HepG2 (cell line): ENCODE data around the gene THAP3. TPM values are rescaled to one million over a fixed set of nuclear protein-coding genes. Genes with fewer than 3 reads are reported as not detected.
A peak's percentile ranks its signal among the peaks of the same experiment; 100 is the strongest.

Experiments used
- ARNTL ChIP-seq: sonication (generic); formaldehyde crosslinking; IDR thresholded peaks from 2 replicates; pipeline ENCODE4 v1.4.0; 2020; ENCODE audit warnings: mild to moderate bottlenecking, missing genetic modification reagents
- ISL2 ChIP-seq: sonication (generic); formaldehyde crosslinking; IDR thresholded peaks from 2 replicates; pipeline ENCODE4 v1.5.0; 2020; ENCODE audit warnings: missing genetic modification reagents
- KDM2A ChIP-seq: sonication (generic); formaldehyde crosslinking; IDR thresholded peaks from 2 replicates; pipeline ENCODE4 v1.4.0; 2020; ENCODE audit warnings: low read depth, missing genetic modification reagents, borderline replicate concordance
- KMT2B ChIP-seq: IDR thresholded peaks from 2 replicates; pipeline ENCODE4 v1.6.1; 2016; ENCODE audit warnings: missing genetic modification reagents, missing compliant biosample characterization
- MAX ChIP-seq: IDR thresholded peaks from 2 replicates; pipeline ENCODE4 v1.6.1; 2012; ENCODE audit warnings: inconsistent platforms
- POLR2G ChIP-seq: fragments of 200-400 bp; formaldehyde crosslinking; IDR thresholded peaks from 2 replicates; pipeline ENCODE4 v1.6.1; 2018; ENCODE audit warnings: mild to moderate bottlenecking, low read depth, low read length, moderate library complexity
- RBFOX2 ChIP-seq: fragments of 200-400 bp; formaldehyde crosslinking; IDR thresholded peaks from 2 replicates; pipeline ENCODE4 v1.6.1; 2017; ENCODE audit warnings: low read depth, mild to moderate bottlenecking, low read length
- RBM22 ChIP-seq: fragments of 200-400 bp; formaldehyde crosslinking; optimal IDR thresholded peaks from 2 replicates; pipeline ENCODE3; 2017; ENCODE audit warnings: mild to moderate bottlenecking, low read length, moderate library complexity
- REST ChIP-seq, 2 experiments: IDR thresholded peaks; 2 replicates each; pipeline ENCODE4 v1.6.1; 2011 to 2012; ENCODE audit warnings: low read length in 2 of 2, borderline replicate concordance in 1 of 2, low read depth in 1 of 2, mild to moderate bottlenecking in 1 of 2, moderate library complexity in 1 of 2
- RFX3 ChIP-seq: IDR thresholded peaks from 2 replicates; pipeline ENCODE4 v1.6.1; 2016; ENCODE audit warnings: missing biosample characterization, missing genetic modification reagents
- SMAD3 ChIP-seq: sonication (generic); formaldehyde crosslinking; IDR thresholded peaks from 2 replicates; pipeline ENCODE4 v1.4.0; 2020; ENCODE audit warnings: missing genetic modification reagents
- STAT5B ChIP-seq: sonication (generic); formaldehyde crosslinking; IDR thresholded peaks from 2 replicates; pipeline ENCODE4 v1.4.0; 2020; ENCODE audit warnings: missing genetic modification reagents
- THAP8 ChIP-seq: sonication (generic); formaldehyde crosslinking; IDR thresholded peaks from 2 replicates; pipeline ENCODE4 v1.5.1; 2020; ENCODE audit warnings: missing genetic modification reagents, mild to moderate bottlenecking, borderline replicate concordance
- UBTF ChIP-seq: sonication (generic); formaldehyde crosslinking; IDR thresholded peaks from 2 replicates; pipeline ENCODE4 v1.4.0; 2020; ENCODE audit warnings: mild to moderate bottlenecking, missing genetic modification reagents
- YY1 ChIP-seq: IDR thresholded peaks from 2 replicates; pipeline ENCODE4 v1.6.1; 2011; ENCODE audit warnings: low read length, low read depth, moderate library complexity, mild to moderate bottlenecking; ENCODE audit not compliant: insufficient read depth, insufficient replicate concordance
- ZNF136 ChIP-seq: sonication (generic); formaldehyde crosslinking; IDR thresholded peaks from 2 replicates; pipeline ENCODE4 v1.8.1; 2022; ENCODE audit warnings: low read depth, mild to moderate bottlenecking, moderate library complexity, missing genetic modification reagents
- ZNF160 ChIP-seq: sonication (generic); formaldehyde crosslinking; IDR thresholded peaks from 2 replicates; pipeline ENCODE4 v1.8.0; 2022; ENCODE audit warnings: mild to moderate bottlenecking, inconsistent platforms, missing genetic modification reagents
- ZNF362 ChIP-seq: sonication (generic); formaldehyde crosslinking; IDR thresholded peaks from 2 replicates; pipeline ENCODE4 v1.4.0; 2020; ENCODE audit warnings: missing genetic modification reagents, mild to moderate bottlenecking, borderline replicate concordance
- ZNF468 ChIP-seq: sonication (generic); formaldehyde crosslinking; IDR thresholded peaks from 2 replicates; pipeline ENCODE4 v1.8.0; 2022; ENCODE audit warnings: mild to moderate bottlenecking, moderate library complexity, missing genetic modification reagents
- ZNF589 ChIP-seq: sonication (generic); formaldehyde crosslinking; conservative IDR thresholded peaks from 2 replicates; pipeline ENCODE4 v1.8.0; 2022; ENCODE audit warnings: mild to moderate bottlenecking, moderate library complexity, missing genetic modification reagents
- ZNF883 ChIP-seq: sonication (generic); formaldehyde crosslinking; IDR thresholded peaks from 2 replicates; pipeline ENCODE4 v1.5.1; 2020; ENCODE audit warnings: mild to moderate bottlenecking, missing genetic modification reagents; ENCODE audit errors: not compliant biosample characterization
- polyA plus RNA-seq, 8 experiments: library from polyadenylated mRNA; depleted of rRNA in 3 of 8; stranded (reverse) in 7 of 8; unstranded in 1 of 8; fragments of >200 nt; fragmentation: Illumina TruSeq in 4 of 8; extraction: Trizol in 4 of 8; gene quantifications; 2 replicates each; pipeline versions ENCODE4 v1.2.1 to v1.2.3, GENCODE V29; 2011 to 2016; ENCODE audit warnings: low read depth in 4 of 8, missing spikeins in 1 of 8, mixed read lengths in 1 of 8; ENCODE audit not compliant: insufficient read depth in 1 of 8
- total RNA-seq, 5 experiments: library from RNA; depleted of rRNA; stranded (reverse); fragments of >200 nt; fragmentation: Illumina TruSeq; extraction: Trizol; gene quantifications; 2 replicates each; pipeline ENCODE4 v1.2.3, GENCODE V29; 2016; ENCODE audit warnings: low read depth in 1 of 5

The THAP3 gene
- total and polyA plus RNA-seq, 2 of the 13 experiments (the other 11 are each of a cell fraction or from before 2014, with no cell fraction given) = 10.3 to 14.9 TPM

- TF ChIP-seq THAP8 (CRISPR knock-in tag) (no peak), ZNF589 (CRISPR knock-in tag) (no peak; the same call in 1 of the 2 replicates), REST (IDR thresholded peaks at IDR 0.05; ENCODE audit: borderline replicate concordance in 1 of 2, low read depth in 1 of 2, low read length in 2 of 2) (no peak), ZNF468 (CRISPR knock-in tag) (no peak), RBM22 (peak; percentile 63), SMAD3 (CRISPR knock-in tag) (no peak), YY1 (peak; percentile 98), UBTF (peak; percentile 88), ZNF136 (CRISPR knock-in tag) (0 out of 2 replicates have a peak, but pooled peaks have one; percentile 34), ZNF883 (CRISPR knock-in tag) (peak; percentile 4), ZNF160 (CRISPR knock-in tag) (peak; percentile 66), ZNF362 (CRISPR knock-in tag) (no peak), POLR2G (peak; percentile 67), STAT5B (CRISPR knock-in tag) (peak; percentile 56; the same call in 1 of the 2 replicates), KMT2B (CRISPR knock-in tag) (0 out of 2 replicates have a peak, but pooled peaks have one; percentile 22), ISL2 (CRISPR knock-in tag) (peak; percentile 46; the same call in 1 of the 2 replicates), MAX (peak; percentile 53), KDM2A (CRISPR knock-in tag) (peak; percentile 96; the same call in 1 of the 2 replicates), RFX3 (CRISPR knock-in tag) (no peak), ARNTL (0 out of 2 replicates have a peak, but pooled peaks have one; percentile 20), RBFOX2 (peak; percentile 80)
Observed at GRCh38 chr1:6624710-6625583, at the start of gene THAP3 (continued).
